H1 (cell line): ENCODE measurements around the gene FRMD4A. TPM values are rescaled to one million over a fixed set of nuclear protein-coding genes. Genes with fewer than 3 reads are reported as not detected.

Experiments
- CTCF ChIA-PET: fragments of 300-600 bp; sonication (Branson Sonifier 250); formaldehyde crosslinking; loops from one replicate; lab custom pipeline; 2021; ENCODE audit not compliant: partially characterized antibody; lab: Charles Lee
- POLR2A ChIA-PET: fragments of 300-600 bp; sonication (Branson Sonifier 250); formaldehyde crosslinking; loops from one replicate; lab custom pipeline; 2021; ENCODE audit warnings: inconsistent platforms; ENCODE audit not compliant: partially characterized antibody; lab: Charles Lee
- DNase-seq, 2 experiments: peaks; one replicate each; pipeline versions ENCODE4 v3.0.0 to v3.0.0-alpha.2; 2010 to 2022; ENCODE audit warnings: low spot score in 2 of 2, low read depth in 1 of 2, mixed read lengths in 1 of 2
- FAIRE-seq: peaks from 2 replicates; lab custom pipeline; 2011; peaks lifted over from hg19 to GRCh38; lab: Jason Lieb, UNC
- H2AFZ ChIP-seq: 2 replicates; pipeline ENCODE4 v1.8.1; 2012; ENCODE audit warnings: low read length, inconsistent platforms
- H2AK5ac ChIP-seq: 2 replicates; pipeline ENCODE4 v1.6.1; 2013; ENCODE audit warnings: low read depth, low read length
- H2BK120ac ChIP-seq: replicated peaks from 2 replicates; pipeline ENCODE3; 2013; ENCODE audit warnings: low read depth, low read length, inconsistent platforms
- H2BK12ac ChIP-seq: 2 replicates; pipeline ENCODE4 v1.6.1; 2013; ENCODE audit warnings: low read depth, low read length
- H2BK15ac ChIP-seq: 2 replicates; pipeline ENCODE4 v1.6.1; 2013; ENCODE audit warnings: low read length
- H2BK20ac ChIP-seq: 2 replicates; pipeline ENCODE4 v1.6.1; 2013; ENCODE audit warnings: low read length
- H2BK5ac ChIP-seq: 2 replicates; pipeline ENCODE4 v1.6.1; 2013; ENCODE audit warnings: low read depth, low read length
- H3K14ac ChIP-seq: 2 replicates; pipeline ENCODE4 v1.6.1; 2013; ENCODE audit warnings: inconsistent platforms; ENCODE audit not compliant: insufficient read length
- H3K18ac ChIP-seq: 2 replicates; pipeline ENCODE4 v1.6.1; 2013; ENCODE audit warnings: low read length; ENCODE audit errors: extremely low read depth
- H3K23ac ChIP-seq: 2 replicates; pipeline ENCODE4 v1.6.1; 2013; ENCODE audit warnings: inconsistent platforms; ENCODE audit not compliant: insufficient read length
- H3K23me2 ChIP-seq: 2 replicates; pipeline ENCODE4 v1.6.1; 2013; ENCODE audit warnings: low read depth, low read length
- H3K27ac ChIP-seq: 2 replicates; pipeline ENCODE4 v1.6.1; 2011; ENCODE audit warnings: low read depth, low read length, inconsistent platforms
- H3K27me3 ChIP-seq, 4 experiments: replicated peaks in 1 of 4; 1 replicate in 1 of 4; 2 replicates in 3 of 4; pipeline versions ENCODE4 v1.6.1 to v1.8.1; 2011 to 2013; ENCODE audit warnings: low read length in 3 of 4, mild to moderate bottlenecking in 3 of 4, inconsistent platforms in 2 of 4, mixed read lengths in 2 of 4, moderate library complexity in 1 of 4; ENCODE audit not compliant: control insufficient read depth in 3 of 4, insufficient read depth in 3 of 4; ENCODE audit errors: extremely low read depth in 1 of 4
- H3K36me3 ChIP-seq, 4 experiments: 2 replicates each; pipeline versions ENCODE4 v1.6.1 to v1.8.1; 2011 to 2013; ENCODE audit warnings: mild to moderate bottlenecking in 4 of 4, low read length in 3 of 4, moderate library complexity in 2 of 4, control low read depth in 1 of 4, inconsistent platforms in 1 of 4; ENCODE audit not compliant: insufficient read depth in 4 of 4, control insufficient read depth in 2 of 4
- H3K4ac ChIP-seq: replicated peaks from 2 replicates; pipeline ENCODE3; 2013; ENCODE audit warnings: low read length, low read depth, mixed read lengths, inconsistent platforms; ENCODE audit not compliant: insufficient read length
- H3K4me1 ChIP-seq, 4 experiments: replicated peaks in 1 of 4; 1 replicate in 1 of 4; 2 replicates in 3 of 4; pipeline versions ENCODE4 v1.6.1 to v1.8.1; 2011 to 2013; ENCODE audit warnings: low read length in 3 of 4, inconsistent platforms in 2 of 4, mixed read lengths in 1 of 4; ENCODE audit not compliant: insufficient read depth in 4 of 4, control insufficient read depth in 3 of 4
- H3K4me2 ChIP-seq, 2 experiments: 2 replicates each; pipeline versions ENCODE4 v1.6.1 to v1.8.1; 2011 to 2013; ENCODE audit warnings: low read depth in 2 of 2, low read length in 2 of 2, control low read depth in 1 of 2, inconsistent platforms in 1 of 2, mild to moderate bottlenecking in 1 of 2; ENCODE audit not compliant: insufficient read depth in 1 of 2
- H3K4me3 ChIP-seq, 4 experiments: fragments of 200-600, 300-600 bp in 1 of 4; sonication (generic), shearing (Covaris generic), sonication (Bioruptor Twin) in 1 of 4; 2 replicates each; pipeline versions ENCODE4 v1.5.1 to v1.8.1; 2011 to 2016; ENCODE audit warnings: low read length in 4 of 4, low read depth in 3 of 4, control low read depth in 2 of 4, inconsistent platforms in 2 of 4, mild to moderate bottlenecking in 2 of 4, mixed read lengths in 1 of 4, moderate library complexity in 1 of 4; ENCODE audit not compliant: insufficient read depth in 2 of 4; ENCODE audit errors: extremely low read depth in 1 of 4
- H3K56ac ChIP-seq: replicated peaks from 2 replicates; pipeline ENCODE3; 2013; ENCODE audit warnings: low read depth, mild to moderate bottlenecking, mixed read lengths, low read length, inconsistent platforms; ENCODE audit not compliant: insufficient read length
- H3K79me1 ChIP-seq: 2 replicates; pipeline ENCODE4 v1.6.1; 2013; ENCODE audit warnings: low read depth, low read length, control low read depth
- H3K79me2 ChIP-seq, 2 experiments: 2 replicates each; pipeline versions ENCODE4 v1.6.1 to v1.8.1; 2012 to 2013; ENCODE audit warnings: low read length in 2 of 2, mild to moderate bottlenecking in 2 of 2, inconsistent platforms in 1 of 2; ENCODE audit not compliant: insufficient read depth in 2 of 2, control insufficient read depth in 1 of 2
- H3K9ac ChIP-seq, 4 experiments: replicated peaks in 1 of 4; 1 replicate in 1 of 4; 2 replicates in 3 of 4; pipeline versions ENCODE4 v1.6.1 to v1.8.1; 2011 to 2013; ENCODE audit warnings: low read depth in 3 of 4, low read length in 3 of 4, control low read depth in 2 of 4, mild to moderate bottlenecking in 2 of 4, moderate library complexity in 2 of 4, inconsistent platforms in 1 of 4; ENCODE audit errors: extremely low read depth in 1 of 4
- H3K9me3 ChIP-seq, 2 experiments: 2 replicates each; pipeline versions ENCODE4 v1.6.1 to v1.8.1; 2012 to 2013; ENCODE audit warnings: mild to moderate bottlenecking in 2 of 2, moderate library complexity in 2 of 2, control low read depth in 1 of 2, inconsistent platforms in 1 of 2, low read depth in 1 of 2, low read length in 1 of 2, mixed read lengths in 1 of 2; ENCODE audit not compliant: insufficient read depth in 2 of 2
- H4K20me1 ChIP-seq, 2 experiments: replicated peaks in 1 of 2; 2 replicates each; pipeline versions ENCODE3 to v1.8.1; 2011 to 2013; ENCODE audit warnings: inconsistent platforms in 2 of 2, low read length in 2 of 2, mild to moderate bottlenecking in 1 of 2; ENCODE audit not compliant: insufficient read depth in 2 of 2, control insufficient read depth in 1 of 2
- H4K5ac ChIP-seq: 2 replicates; pipeline ENCODE4 v1.6.1; 2013; ENCODE audit warnings: low read length, low read depth, mixed read lengths, inconsistent platforms; ENCODE audit not compliant: insufficient read length
- H4K8ac ChIP-seq: 2 replicates; pipeline ENCODE4 v1.8.0; 2013; ENCODE audit warnings: mild to moderate bottlenecking, moderate library complexity, low read length, inconsistent platforms; ENCODE audit not compliant: insufficient read depth; ENCODE audit errors: extremely low read depth
- H4K91ac ChIP-seq: replicated peaks from 2 replicates; pipeline ENCODE3; 2013; ENCODE audit warnings: low read length, mixed read lengths, inconsistent platforms; ENCODE audit not compliant: insufficient read length
- CBX8 ChIP-seq: fragments of 300-800, 300-1000 bp; sonication (generic); IDR thresholded peaks from 2 replicates; pipeline ENCODE4 v1.7.1; 2016; ENCODE audit warnings: low read depth, low read length, borderline replicate concordance
- CEBPB ChIP-seq: IDR thresholded peaks from 2 replicates; pipeline ENCODE4 v1.6.1; 2012; ENCODE audit warnings: low read depth, low read length
- CHD1 ChIP-seq: IDR thresholded peaks from 2 replicates; pipeline ENCODE4 v1.6.1; 2012; ENCODE audit warnings: low read depth, low read length, improper control_type of control experiment
- CTCF ChIP-seq, 3 experiments: IDR thresholded peaks; 1 replicate in 2 of 3; 2 replicates in 1 of 3; pipeline versions ENCODE4 v1.5.1 to v1.6.1; 2011; ENCODE audit warnings: low read length in 3 of 3, mild to moderate bottlenecking in 3 of 3, inconsistent platforms in 2 of 3, low read depth in 1 of 3, moderate library complexity in 1 of 3; ENCODE audit not compliant: insufficient read depth in 1 of 3; ENCODE audit errors: control extremely low read depth in 1 of 3
- FOSL1 ChIP-seq: IDR thresholded peaks from 2 replicates; pipeline ENCODE4 v1.6.1; 2011; ENCODE audit warnings: mild to moderate bottlenecking, low read depth, low read length, moderate library complexity; ENCODE audit not compliant: insufficient read depth
- GTF2F1 ChIP-seq: IDR thresholded peaks from 2 replicates; pipeline ENCODE4 v1.6.1; 2012; ENCODE audit warnings: low read depth, low read length, improper control_type of control experiment, borderline replicate concordance
- HDAC6 ChIP-seq: IDR thresholded peaks from one replicate; pipeline ENCODE4 v1.7.1; 2012; ENCODE audit warnings: low read depth, mild to moderate bottlenecking, inconsistent platforms, low read length, moderate library complexity
- JUND ChIP-seq: IDR thresholded peaks from 2 replicates; pipeline ENCODE4 v1.6.1; 2011; ENCODE audit warnings: mild to moderate bottlenecking, improper control_type of control experiment, low read length
- TAF1 ChIP-seq: IDR thresholded peaks from 2 replicates; pipeline ENCODE4 v1.6.1; 2011; ENCODE audit warnings: mild to moderate bottlenecking, low read depth, low read length
- TBP ChIP-seq: IDR thresholded peaks from 2 replicates; pipeline ENCODE4 v1.6.1; 2011; ENCODE audit warnings: low read depth, low read length, improper control_type of control experiment
- WGBS, 2 experiments: shearing (Covaris generic) in 1 of 2; methylation state at CpG; one replicate each; pipeline versions ENCODE4 v1.1.6 to v1.1.7; 2013 to 2015; ENCODE audit warnings: low lambda C conversion rate in 2 of 2, mixed read lengths in 2 of 2, inconsistent platforms in 1 of 2, low coverage in 1 of 2, missing lambda C conversion rate in 1 of 2; ENCODE audit not compliant: insufficient replicate concordance in 2 of 2, insufficient coverage in 1 of 2, insufficient read length in 1 of 2; ENCODE audit errors: extremely low coverage in 1 of 2, missing lambda C conversion rate in 1 of 2; 5-methylcytosine and 5-hydroxymethylcytosine counted together
- polyA plus RNA-seq, 7 experiments: library from polyadenylated mRNA; depleted of rRNA in 3 of 7; stranded (reverse) in 5 of 7; unstranded in 2 of 7; fragments of >200 nt in 5 of 7; fragments of 200-250 nt in 2 of 7; gene quantifications; 1 replicate in 5 of 7; 2 replicates in 1 of 7; 4 replicates in 1 of 7; pipeline versions ENCODE4 v1.2.1 to v1.2.3, GENCODE V29; 2011 to 2013; ENCODE audit warnings: missing spikeins in 2 of 7, mixed read lengths in 2 of 7
- total RNA-seq: library from RNA; stranded (reverse); fragmentation: NEBNext Ultra II Directional; extraction: Animal tissue kit (Norgen Biotek cat#: 25700); gene quantifications from 2 replicates; pipeline ENCODE4 v1.2.1, GENCODE V29; 2021

FRMD4A gene
- total and polyA plus RNA-seq, 2 of the 8 experiments (the other 6 are each of a cell fraction or from before 2014, with no cell fraction given) = 38.6 to 39.6 TPM

- Histone ChIP-seq H3K4me2 (no peak overlapping the region), H3K27me3 (no peaks in the 10 kb centered on the region), H3K4me1 (no peaks in the 10 kb centered on the region), H3K9me3 (no peaks in the 10 kb centered on the region), H3K9ac (no peak overlapping the region), H2BK15ac (no peak overlapping the region), H2BK20ac (no peak overlapping the region), H3K18ac (no peak overlapping the region), H2BK12ac (no peak overlapping the region), H3K79me2 (no peaks in the 10 kb centered on the region), H3K14ac (no peak overlapping the region), H3K79me1 (no peaks in the 10 kb centered on the region), H3K36me3 (no peaks in the 10 kb centered on the region), H4K20me1 (no peaks in the 10 kb centered on the region), H3K23me2 (no peaks in the 10 kb centered on the region; the same call in none of the 2 replicates), H2BK5ac (no peak overlapping the region), H3K23ac (no peak overlapping the region), H3K4ac (no peak overlapping the region), H4K8ac (no peak overlapping the region), H2BK120ac (no peak overlapping the region), H4K91ac (no peak overlapping the region), H3K4me3 (no peak overlapping the region), H2AFZ (no peak overlapping the region), H3K56ac (no peak overlapping the region), H2AK5ac (no peak overlapping the region), H4K5ac (no peak overlapping the region), H3K27ac (no peak overlapping the region)
- ChIA-PET POLR2A (interaction anchor here (0.8 kb wide), 1 partner anchor 156 kb away, joined by 3 read pairs; no protein-coding TSS in a partner anchor), CTCF (interaction anchor here (0.9 to 2.6 kb wide), 8 partner anchors 9 to 136 kb away, joined by 4 to 10 read pairs (median 5); no protein-coding TSS in a partner anchor)
- TF ChIP-seq TBP = no peak
- TF ChIP-seq CEBPB = no peak
- no peak for TF ChIP-seq CBX8
- TF ChIP-seq CHD1 = no peak
- no peak for TF ChIP-seq TAF1
- no peak for TF ChIP-seq JUND
- TF ChIP-seq HDAC6 = no peak
- no peak for TF ChIP-seq CTCF (IDR thresholded peaks at IDR 0.05; ENCODE audit: control extremely low read depth in 1 of 3, insufficient read depth in 1 of 3, low read depth in 1 of 3, low read length in 3 of 3)
- TF ChIP-seq GTF2F1 = no peak
- TF ChIP-seq FOSL1 = no peak
- 80% methylated on average over 5 of the region's 5 CpGs; no CpG with 5 or more reads in 1 of the 2 experiments for WGBS, 2 experiments
- no peak for DNase-seq
- FAIRE-seq = no peak
Measured at GRCh38 chr10:14322526-14323188, 8.1 kb downstream of the FRMD4A start.
